IPS DF 6.9 (cell line): ENCODE results near the gene OR10G2.

ENCODE experiments used
- DNase-seq: peaks from one replicate; pipeline ENCODE4 v3.0.0-alpha.2; 2013; ENCODE audit warnings: low read depth, low spot score
- H3K27ac ChIP-seq: one replicate; pipeline ENCODE4 v1.5.1; 2013; ENCODE audit warnings: low read length, control low read depth
- H3K27me3 ChIP-seq: 2 replicates; pipeline ENCODE4 v1.6.1; 2013; ENCODE audit warnings: mild to moderate bottlenecking, low read length; ENCODE audit not compliant: control insufficient read depth, insufficient read depth
- H3K36me3 ChIP-seq: 2 replicates; pipeline ENCODE4 v1.6.1; 2013; ENCODE audit warnings: low read length; ENCODE audit not compliant: control insufficient read depth, insufficient read depth
- H3K4me1 ChIP-seq: 2 replicates; pipeline ENCODE4 v1.6.1; 2013; ENCODE audit warnings: low read length; ENCODE audit not compliant: control insufficient read depth, insufficient read depth
- H3K4me3 ChIP-seq: 2 replicates; pipeline ENCODE4 v1.5.1; 2013; ENCODE audit warnings: mild to moderate bottlenecking, low read length
- H3K9me3 ChIP-seq: 2 replicates; pipeline ENCODE4 v1.6.1; 2013; ENCODE audit warnings: low read length, inconsistent platforms; ENCODE audit not compliant: control insufficient read depth, insufficient read depth
- WGBS: extraction: QIAGEN DNeasy Blood & Tissue Kit; methylation state at CpG from one replicate; pipeline ENCODE4 v1.1.7; 2013; ENCODE audit warnings: mixed read lengths, missing lambda C conversion rate; ENCODE audit not compliant: insufficient read length, insufficient coverage; 5-methylcytosine and 5-hydroxymethylcytosine counted together

Gene OR10G2

DNA sequence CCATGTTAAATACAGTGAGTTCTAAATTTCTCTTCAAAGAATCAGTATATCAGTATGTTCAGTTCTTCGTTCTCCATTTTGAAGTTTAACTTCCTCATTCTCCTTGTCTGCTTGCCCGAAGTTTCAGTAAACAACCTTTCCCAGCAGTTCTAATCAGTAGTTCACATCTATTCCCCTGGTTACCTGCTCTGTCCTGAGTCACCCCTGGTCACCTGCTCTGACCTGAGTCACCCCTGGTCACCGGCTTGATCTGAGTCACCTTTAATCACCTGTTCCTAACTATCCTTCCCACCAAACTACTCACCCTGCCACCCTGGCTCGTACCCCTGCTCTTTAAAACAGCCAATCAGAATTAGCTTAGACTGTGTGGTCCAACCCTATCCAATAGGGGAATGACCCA lies 45.4 kb downstream of the OR10G2 start:
- Histone ChIP-seq H3K4me1 (no peaks in the 10 kb centered on the region), H3K36me3 (no peaks in the 10 kb centered on the region), H3K9me3 (no peaks in the 10 kb centered on the region), H3K27me3 (no peaks in the 10 kb centered on the region), H3K4me3 (no peak overlapping the region), H3K27ac (no peak overlapping the region)
- no CpG with 5 or more reads among the region's 4 CpGs for WGBS
- DNase-seq: no peak
